Right lobe of liver (tissue), 6 donors: ENCODE results near the gene MRPL28. TPM values are rescaled to one million over a fixed set of nuclear protein-coding genes. Genes with fewer than 3 reads are reported as not detected.
"Not testable (repeated sequence)": the region's sequence is repeated elsewhere in the genome, so short reads cannot be mapped to it uniquely, and the experiment has no call there.

ENCODE experiments used
- ATAC-seq, 4 donors: fragments of 200-7000 bp; cut with Tn5 transposase; one replicate each; pipeline ENCODE4 v1.9.1; 2020; ENCODE audit warnings: mild to moderate bottlenecking in 4 of 4, moderate library complexity in 4 of 4
- DNase-seq, 3 donors: peaks; one replicate each; pipeline ENCODE4 v3.0.0-alpha.2; 2020
- H3K27ac ChIP-seq, 3 donors: fragments of 200-600 bp; one replicate each; pipeline ENCODE4 v1.8.0; 2022
- H3K27me3 ChIP-seq, 2 donors: fragments of 200-600 bp; one replicate each; pipeline ENCODE4 v1.8.0; 2022
- H3K36me3 ChIP-seq, 4 donors: fragments of 200-600 bp; sonication (generic) in 1 of 4; one replicate each; pipeline versions ENCODE4 v1.5.1 to v1.8.0; 2017 to 2022; ENCODE audit warnings: control low read depth in 1 of 4
- H3K4me1 ChIP-seq, 4 donors: fragments of 200-600 bp; sonication (generic) in 1 of 4; one replicate each; pipeline versions ENCODE4 v1.5.1 to v1.8.0; 2017 to 2022; ENCODE audit warnings: control low read depth in 1 of 4
- H3K4me3 ChIP-seq, 3 donors: fragments of 200-600 bp; one replicate each; pipeline ENCODE4 v1.8.0; 2022
- H3K9me3 ChIP-seq, 4 donors: fragments of 200-600 bp; sonication (generic) in 1 of 4; one replicate each; pipeline versions ENCODE4 v1.5.1 to v1.8.0; 2017 to 2022; ENCODE audit warnings: control low read depth in 1 of 4
- CTCF ChIP-seq, 4 donors: fragments of 200-600 bp in 3 of 4; fragments of 450-650 bp in 1 of 4; IDR thresholded peaks; one replicate each; pipeline versions ENCODE4 v1.5.1 to v1.8.0; 2016 to 2022; ENCODE audit warnings: antibody characterized with exemption in 4 of 4, mild to moderate bottlenecking in 2 of 4
- POLR2A ChIP-seq: fragments of 450-650 bp; IDR thresholded peaks from one replicate; pipeline ENCODE4 v1.6.1; 2017; ENCODE audit warnings: antibody characterized with exemption, mild to moderate bottlenecking
- WGBS: methylation state at CpG from one replicate; pipeline ENCODE4 v1.1.6; 2018; ENCODE audit warnings: low coverage, low lambda C conversion rate; ENCODE audit not compliant: insufficient coverage; ENCODE audit errors: missing lambda C conversion rate; 5-methylcytosine and 5-hydroxymethylcytosine counted together
- intact Hi-C, 2 donors: fragments of 100-400 bp; cut with DNase I; formaldehyde crosslinking; loops; one replicate each; pipeline versions ENCODE4 v1.11.2 to v1.14.1; 2022
- total RNA-seq, 6 experiments: library from RNA; depleted of rRNA in 2 of 6; stranded (reverse); fragments of >200 nt in 2 of 6; fragmentation: NEBNext Ultra II Directional in 3 of 6; extraction: Animal tissue kit (Norgen Biotek cat#: 25700) in 3 of 6; gene quantifications; one replicate each; pipeline versions ENCODE4 v1.1.0 to v1.2.4, GENCODE V29; 2016 to 2023
- donor health status: DM: no; HTN: yes; CAD: no.
- donor health status: DM: no; HTN: no; CAD: no.
- donor health status: DM: no; HTN: no; CAD: no.
- donor health status: DM: no; HTN: yes; CAD: no.
- donor health status: DM: no; HTN: yes; CAD: no.

Gene MRPL28
- total RNA-seq, 6 experiments from 2014 or later: 29.9 to 64.7 (median 32.6) TPM

DNA sequence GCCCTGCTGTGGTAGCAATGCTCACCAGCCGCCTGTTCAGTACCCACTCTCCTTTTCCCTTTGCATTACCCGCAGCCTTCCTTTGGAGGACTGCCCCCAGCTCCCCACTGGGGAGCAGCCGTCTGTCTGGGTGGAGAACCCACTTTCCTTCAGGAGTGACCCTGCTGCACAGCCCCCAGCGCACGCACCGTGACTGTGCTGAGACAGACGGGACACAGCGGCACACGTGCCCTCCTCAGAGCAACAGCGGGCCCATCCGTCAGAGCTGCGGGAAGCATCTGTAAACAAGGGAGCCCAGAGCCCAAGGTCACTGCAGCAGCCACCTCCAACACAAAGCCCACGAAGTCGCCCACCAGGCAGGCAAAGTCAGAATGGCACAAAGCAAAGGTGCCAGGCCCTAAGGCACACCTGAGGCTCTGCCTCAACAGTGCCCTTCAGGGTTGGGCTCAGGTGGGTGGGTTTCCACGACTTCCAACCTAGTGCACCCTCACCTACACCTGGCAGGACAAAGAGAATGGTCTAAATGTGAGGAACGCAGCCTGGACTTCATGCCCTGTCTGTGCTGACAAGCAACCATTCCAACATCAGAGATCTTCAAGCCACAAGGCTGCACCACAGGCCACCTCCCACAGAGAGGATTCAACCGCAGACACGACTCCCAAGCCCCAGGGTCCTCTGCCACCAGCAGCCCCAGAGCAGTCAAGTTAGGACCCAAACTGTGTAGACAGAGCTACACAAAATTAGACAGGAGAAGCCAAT lies 27.7 kb downstream of the MRPL28 start:
- TF ChIP-seq POLR2A: no peak
- whole genome bisulfite sequencing: 76% methylated on average over 12 of the region's 18 CpGs
- ATAC-seq: no peak
- Histone ChIP-seq H3K4me1 (no peaks in the 10 kb centered on the region), H3K4me3 (no peak overlapping the region), H3K27me3 (no peaks in the 10 kb centered on the region), H3K27ac (no peak overlapping the region), H3K36me3 (peaks cover 0 to 10% (median 0%) of the 10 kb centered on the region in 4 donors), H3K9me3 (no peaks in the 10 kb centered on the region)
- DNase-seq: no peak
- intact Hi-C loops: no loop called here

GRCh38 chr16:341974-342336 lies 28.4 kb downstream of the MRPL28 start:
- H3K4me1 ChIP-seq, ATAC-seq, H3K4me3 ChIP-seq, intact Hi-C loops, H3K27ac ChIP-seq, H3K27me3 ChIP-seq, H3K9me3 ChIP-seq, DNase-seq: not testable (repeated sequence)
- H3K36me3 ChIP-seq: peaks cover 0 to 10% (median 0%) of the 10 kb centered on the region in 4 donors
- WGBS: 77% methylated on average over 3 of the region's 13 CpGs

GRCh38 chr16:341095-341973 lies 29.0 kb downstream of the MRPL28 start:
- DNase-seq, H3K4me1 ChIP-seq, H3K27ac ChIP-seq, H3K9me3 ChIP-seq, intact Hi-C loops, ATAC-seq, H3K36me3 ChIP-seq, H3K27me3 ChIP-seq, H3K4me3 ChIP-seq: not testable (repeated sequence)
- no CpG with 5 or more reads among the region's 47 CpGs for WGBS

DNA sequence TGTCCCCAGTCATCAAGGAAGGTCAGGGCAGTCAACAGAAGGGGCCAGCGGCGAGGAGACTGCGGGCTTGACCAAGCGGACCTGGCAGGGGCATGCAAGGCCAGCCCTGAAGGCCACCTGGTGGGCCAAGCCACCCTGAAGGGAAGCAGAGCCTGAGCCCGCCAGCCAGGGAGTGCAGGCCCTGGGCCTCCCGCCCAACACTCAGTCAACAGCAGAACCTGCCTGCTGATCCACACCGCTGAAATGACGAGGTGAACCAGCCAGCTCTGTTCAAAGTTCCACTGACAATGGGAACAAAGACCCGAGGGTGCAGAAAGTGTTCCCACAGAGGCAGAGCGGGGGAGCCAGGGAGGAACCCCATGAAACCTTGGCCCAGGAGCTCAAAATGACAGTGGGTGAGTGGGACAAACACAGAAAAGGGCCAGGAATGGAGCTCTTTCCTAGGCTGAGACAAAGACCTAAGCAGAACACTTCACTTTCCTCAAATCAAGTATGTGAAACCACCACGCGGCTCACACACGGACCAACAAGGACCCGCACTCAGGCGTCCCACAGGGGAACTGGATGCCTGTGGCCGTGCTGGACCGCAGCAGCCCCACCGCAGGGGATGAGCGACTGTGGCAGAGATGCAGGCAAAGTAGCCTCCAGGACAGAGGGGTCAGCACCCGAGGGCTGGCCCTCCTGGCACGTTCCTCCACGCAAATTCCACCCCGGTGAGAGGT lies 29.8 kb downstream of the MRPL28 start:
- TF ChIP-seq CTCF (IDR thresholded peaks at IDR 0.05): no peak
- no peak for TF ChIP-seq POLR2A
- whole genome bisulfite sequencing: 69% methylated on average over 5 of the region's 23 CpGs
- Histone ChIP-seq H3K27ac (no peak overlapping the region), H3K4me3 (no peak overlapping the region), H3K4me1 (no peaks in the 10 kb centered on the region), H3K36me3 (peaks cover 0 to 2% (median 0%) of the 10 kb centered on the region in 4 donors), H3K27me3 (no peaks in the 10 kb centered on the region), H3K9me3 (no peaks in the 10 kb centered on the region)
- DNase-seq (no peak), ATAC-seq (peak in 2 of 4 donors; percentile 22 to 30)
- intact Hi-C loops: no loop called here

DNA sequence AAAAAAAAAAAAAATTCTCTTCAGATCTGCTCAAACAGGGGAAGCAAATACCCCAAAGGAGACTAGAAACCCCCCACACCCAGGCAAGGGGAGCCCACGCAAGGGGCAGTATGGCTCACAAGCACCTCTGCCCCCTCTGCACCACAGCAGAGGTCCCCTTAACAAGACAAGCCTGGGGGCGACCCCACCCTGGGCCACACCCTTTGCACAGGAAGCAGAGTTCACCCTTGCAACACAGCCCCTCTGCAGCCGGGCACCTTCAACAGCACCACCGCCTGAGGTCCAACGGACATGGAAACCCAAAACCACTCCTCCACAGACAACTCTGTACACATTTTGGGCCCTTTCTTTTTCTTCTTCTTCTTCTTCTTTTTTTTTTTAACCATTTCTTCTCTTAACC lies 30.7 kb downstream of the MRPL28 start:
- H3K36me3 ChIP-seq: peaks cover 0 to 1% (median 0%) of the 10 kb centered on the region in 4 donors
- ATAC-seq: peak in 2 of 4 donors; percentile 31 to 48
- no peaks in the 10 kb centered on the region for H3K27me3 ChIP-seq
- H3K9me3 ChIP-seq: no peaks in the 10 kb centered on the region
- no peak overlapping the region for H3K27ac ChIP-seq
- intact Hi-C loops: no loop called here
- DNase-seq: no peak
- WGBS: 34% methylated on average over 3 of the region's 5 CpGs
- H3K4me1 ChIP-seq: no peaks in the 10 kb centered on the region
- TF ChIP-seq POLR2A (no peak), CTCF (IDR thresholded peaks at IDR 0.05) (no peak)
- H3K4me3 ChIP-seq: no peak overlapping the region
